Spleen (tissue), 11 donors: ENCODE data around the gene SMPD1. TPM values are rescaled to one million over a fixed set of nuclear protein-coding genes. Genes with fewer than 3 reads are reported as not detected.

Source experiments
- DNase-seq: peaks from one replicate; pipeline ENCODE4 v3.0.0-alpha.2; 2020
- H3K27ac ChIP-seq, 8 donors: fragments of 200-600 bp; sonication (generic) in 7 of 8; 1 replicate in 4 of 8; 2 replicates in 4 of 8; pipeline versions ENCODE4 v1.5.0 to v1.8.0; 2016 to 2021; ENCODE audit warnings: inconsistent platforms in 4 of 8, mild to moderate bottlenecking in 4 of 8, moderate library complexity in 1 of 8
- H3K27me3 ChIP-seq, 7 donors: fragments of 200-600 bp; sonication (generic) in 6 of 7; replicated peaks in 1 of 7; 1 replicate in 4 of 7; 2 replicates in 3 of 7; pipeline versions ENCODE4 v1.5.0 to v1.8.0; 2016 to 2021; ENCODE audit warnings: inconsistent platforms in 3 of 7, mild to moderate bottlenecking in 1 of 7
- H3K36me3 ChIP-seq, 6 donors: fragments of 200-600 bp; sonication (generic) in 5 of 6; 1 replicate in 4 of 6; 2 replicates in 2 of 6; pipeline versions ENCODE4 v1.5.0 to v1.8.0; 2016 to 2021; ENCODE audit warnings: inconsistent platforms in 2 of 6
- H3K4me1 ChIP-seq, 6 donors: fragments of 200-600 bp; sonication (generic) in 5 of 6; 1 replicate in 3 of 6; 2 replicates in 3 of 6; pipeline versions ENCODE4 v1.5.0 to v1.8.0; 2016 to 2021; ENCODE audit warnings: inconsistent platforms in 3 of 6
- H3K4me3 ChIP-seq, 8 donors: fragments of 200-600 bp; sonication (generic) in 7 of 8; 1 replicate in 4 of 8; 2 replicates in 4 of 8; pipeline versions ENCODE4 v1.5.0 to v1.8.0; 2016 to 2021; ENCODE audit warnings: inconsistent platforms in 4 of 8, mild to moderate bottlenecking in 4 of 8, moderate library complexity in 2 of 8
- H3K9me3 ChIP-seq, 8 donors: fragments of 200-600 bp; sonication (generic) in 7 of 8; 1 replicate in 4 of 8; 2 replicates in 4 of 8; pipeline versions ENCODE4 v1.5.0 to v1.8.0; 2016 to 2021; ENCODE audit warnings: inconsistent platforms in 4 of 8
- CTCF ChIP-seq, 11 experiments: fragments of 200-600 bp in 7 of 11; fragments of 450-650 bp in 4 of 11; sonication (generic) in 4 of 11; IDR thresholded peaks in 8 of 11; conservative IDR thresholded peaks in 3 of 11; 1 replicate in 7 of 11; 2 replicates in 4 of 11; pipeline versions ENCODE4 v1.4.0 to v1.8.0; 2016 to 2021; ENCODE audit warnings: antibody characterized with exemption in 11 of 11, inconsistent platforms in 4 of 11, mild to moderate bottlenecking in 1 of 11
- POLR2A ChIP-seq, 3 donors: fragments of 450-650 bp; IDR thresholded peaks; one replicate each; pipeline ENCODE4 v1.5.1; 2017; ENCODE audit warnings: antibody characterized with exemption in 3 of 3, mild to moderate bottlenecking in 1 of 3
- POLR2AphosphoS5 ChIP-seq, 3 donors: sonication (generic); formaldehyde crosslinking; IDR thresholded peaks; one replicate each; pipeline ENCODE4 v1.5.1; 2017; ENCODE audit warnings: antibody characterized with exemption in 3 of 3
- WGBS, 5 donors: extraction: QIAGEN DNeasy Blood & Tissue Kit in 3 of 5; methylation state at CpG; one replicate each; pipeline versions ENCODE4 v1.1.5 to v1.1.7; 2013 to 2018; 5-methylcytosine and 5-hydroxymethylcytosine counted together
- intact Hi-C: fragments of 100-400 bp; cut with DNase I; formaldehyde crosslinking; loops from one replicate; pipeline ENCODE4 v1.15.0; 2023; ENCODE audit warnings: low total_unique reads
- polyA plus RNA-seq, 3 donors: library from polyadenylated mRNA; stranded (reverse); fragments of 200-250 nt; gene quantifications; one replicate each; pipeline ENCODE4 v1.2.1, GENCODE V29; 2013
- total RNA-seq, 7 donors: library from RNA; depleted of rRNA in 3 of 7; stranded (reverse); fragments of >200 nt in 3 of 7; fragmentation: NEBNext Ultra II Directional in 4 of 7; extraction: Animal tissue kit (Norgen Biotek cat#: 25700) in 4 of 7; gene quantifications; one replicate each; pipeline versions ENCODE4 v1.1.0 to v1.2.1, GENCODE V29; 2016 to 2021
- donor health status: healthy with polysubstance abuse.
- donor health status: DM: no; HTN: no; CAD: no; lungs with moderate emphysema.
- donor health status: DM: no; HTN: no; CAD: no.
- donor health status: Bipolar disorder and iron deficiency.
- donor health status: healthy.
- donor health status: DM: no; HTN: no; CAD: no.
- donor health status: DM: yes; HTN: yes; CAD: no.

The SMPD1 gene
- total and polyA plus RNA-seq, 10 donors, result 21.9 to 33.8 (median 27.2) TPM

DNA sequence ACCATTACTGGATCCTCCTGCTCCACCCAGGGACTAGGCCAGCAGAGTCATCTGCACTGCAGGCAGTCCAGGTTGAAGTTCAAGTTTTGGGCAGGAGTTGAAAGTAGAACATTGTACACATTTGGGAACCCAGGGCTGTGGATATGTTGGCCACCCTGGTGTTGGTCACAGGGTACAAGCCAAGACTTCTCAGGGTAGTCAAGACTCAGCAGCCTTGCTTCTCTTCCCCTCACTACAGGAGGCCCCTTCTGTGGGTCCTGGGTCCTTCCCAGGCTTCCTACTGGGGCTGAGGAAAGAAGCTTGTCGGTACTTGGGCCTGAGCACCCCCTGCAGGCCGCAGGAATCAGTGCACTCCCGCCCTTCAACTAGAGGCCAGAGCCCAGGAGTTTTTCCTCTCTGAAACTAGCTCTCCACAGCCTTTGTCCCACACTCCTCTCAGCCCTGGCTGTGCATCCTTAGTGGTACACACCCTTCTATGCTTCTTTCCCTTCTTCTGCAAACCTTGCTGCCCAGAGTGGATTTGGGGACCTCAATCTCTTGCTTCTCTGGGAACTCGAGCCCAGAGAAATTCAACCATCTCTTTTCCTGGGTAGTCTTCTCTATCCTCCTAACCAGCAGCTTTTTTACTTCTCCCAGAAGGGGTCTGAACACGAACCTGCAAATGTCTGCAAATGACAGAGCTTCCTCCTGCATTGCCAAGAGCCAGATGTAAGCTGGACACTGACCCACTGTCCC, 53.2 kb downstream of the SMPD1 start:
- WGBS, 5 donors, result 21 to 30% (median 26%) methylated on average over 5 of the region's 5 CpGs
- peaks cover 0 to 11% (median 3%) of the 10 kb centered on the region in 6 donors for H3K36me3 ChIP-seq
- intact Hi-C loops, result loop anchor here (5.0 to 10.0 kb wide), 2 partner anchors 61 to 66 kb away; no protein-coding TSS in a partner anchor
- peaks cover 0 to 16% (median 2%) of the 10 kb centered on the region in 6 donors for H3K4me1 ChIP-seq
- peak; percentile 82 for DNase-seq
- no peak overlapping the region for H3K27ac ChIP-seq
- no peaks in the 10 kb centered on the region for H3K27me3 ChIP-seq
- H3K9me3 ChIP-seq, result no peaks in the 10 kb centered on the region
- TF ChIP-seq CTCF (IDR thresholded peaks at IDR 0.05 in 8 of 11, conservative IDR thresholded peaks at IDR 0.05 in 3 of 11), result peak; percentile 62 to 92 (median 82)
- no peak for TF ChIP-seq POLR2A (IDR thresholded peaks at IDR 0.05)
- peak in 1 of 3 donors; percentile 9 for TF ChIP-seq POLR2AphosphoS5 (IDR thresholded peaks at IDR 0.05)
- H3K4me3 ChIP-seq, result no peak overlapping the region

Other genes starting within 250 kb of the SMPD1 start
- gene OR52B2, start 220.1 kb upstream of the SMPD1 start, total RNA-seq, result 1 to 10 TPM in 1 of 7 donors, not detected in 6; 1.2 TPM
- not detected for gene OR52B2, start 220.1 kb upstream of the SMPD1 start, polyA plus RNA-seq
- gene OR52W1, start 191.2 kb upstream of the SMPD1 start, total RNA-seq, result not detected
- not detected for gene OR52W1, start 191.2 kb upstream of the SMPD1 start, polyA plus RNA-seq
- gene C11orf42, start 184.9 kb upstream of the SMPD1 start, total RNA-seq, result not detected
- not detected for gene C11orf42, start 184.9 kb upstream of the SMPD1 start, polyA plus RNA-seq
- 10 to 100 TPM; 36.3 to 77.6 (median 41.1) TPM for gene FHIP1B, start 155.8 kb upstream of the SMPD1 start, total RNA-seq
- gene FHIP1B, start 155.8 kb upstream of the SMPD1 start, polyA plus RNA-seq, result 10 to 100 TPM; 14.9 to 41.6 (median 39.1) TPM
- gene CNGA4, start 151.4 kb upstream of the SMPD1 start, total RNA-seq, result under 1 TPM in 5 of 7 donors, not detected in 2; 0.23 to 0.60 (median 0.33) TPM
- under 1 TPM; 0.06 to 0.29 (median 0.09) TPM for gene CNGA4, start 151.4 kb upstream of the SMPD1 start, polyA plus RNA-seq
- not detected for gene CCKBR, start 130.6 kb upstream of the SMPD1 start, total RNA-seq
- gene CCKBR, start 130.6 kb upstream of the SMPD1 start, polyA plus RNA-seq, result not detected
- 10 to 100 TPM; 10.5 to 42.9 (median 31.8) TPM for gene CAVIN3, start 70.0 kb upstream of the SMPD1 start, total RNA-seq
- 10 to 100 TPM; 22.3 to 40.2 (median 35.1) TPM for gene CAVIN3, start 70.0 kb upstream of the SMPD1 start, polyA plus RNA-seq
- gene APBB1, start 28.6 kb downstream of the SMPD1 start, total RNA-seq, result 10 to 100 TPM; 23.5 to 42.4 (median 27.3) TPM
- 10 to 100 TPM; 18.6 to 25.9 (median 22.2) TPM for gene APBB1, start 28.6 kb downstream of the SMPD1 start, polyA plus RNA-seq
- 1 to 10 TPM in 6 of 7 donors, not detected in 1; 1.0 to 3.8 (median 2.8) TPM for gene HPX, start 50.5 kb downstream of the SMPD1 start, total RNA-seq
- gene HPX, start 50.5 kb downstream of the SMPD1 start, polyA plus RNA-seq, result 1 to 10 TPM in 1 of 3 donors, under 1 TPM in 2; 0.65 to 1.4 (median 0.83) TPM
- 10 to 100 TPM; 11.3 to 27.6 (median 19.9) TPM for gene TRIM3, start 83.5 kb downstream of the SMPD1 start, total RNA-seq
- 1 to 10 TPM; 6.3 to 8.1 (median 6.8) TPM for gene TRIM3, start 83.5 kb downstream of the SMPD1 start, polyA plus RNA-seq
- gene ARFIP2, start 90.9 kb downstream of the SMPD1 start, total RNA-seq, result 10 to 100 TPM; 29.8 to 72.7 (median 37.1) TPM
- 10 to 100 TPM; 23.4 to 36.5 (median 35.8) TPM for gene ARFIP2, start 90.9 kb downstream of the SMPD1 start, polyA plus RNA-seq
- gene TIMM10B, start 91.0 kb downstream of the SMPD1 start, total RNA-seq, result 10 to 100 TPM; 32.7 to 71.3 (median 46.9) TPM
- gene TIMM10B, start 91.0 kb downstream of the SMPD1 start, polyA plus RNA-seq, result 10 to 100 TPM; 10.7 to 33.8 (median 19.8) TPM
- gene DNHD1, start 106.8 kb downstream of the SMPD1 start, total RNA-seq, result 10 to 100 TPM; 19.0 to 40.7 (median 27.6) TPM
- 10 to 100 TPM in 2 of 3 donors, 1 to 10 TPM in 1; 6.0 to 17.0 (median 15.1) TPM for gene DNHD1, start 106.8 kb downstream of the SMPD1 start, polyA plus RNA-seq
- 10 to 100 TPM; 17.0 to 26.0 (median 22.7) TPM for gene RRP8, start 213.1 kb downstream of the SMPD1 start, total RNA-seq
- 10 to 100 TPM; 23.7 to 28.4 (median 26.5) TPM for gene RRP8, start 213.1 kb downstream of the SMPD1 start, polyA plus RNA-seq
- gene ILK, start 213.3 kb downstream of the SMPD1 start, total RNA-seq, result 100 to 1,000 TPM; 122 to 194 (median 141) TPM
- 100 to 1,000 TPM in 1 of 3 donors, 10 to 100 TPM in 2; 71.4 to 108 (median 76.5) TPM for gene ILK, start 213.3 kb downstream of the SMPD1 start, polyA plus RNA-seq
- gene TAF10, start 221.7 kb downstream of the SMPD1 start, total RNA-seq, result 100 to 1,000 TPM; 133 to 159 (median 148) TPM
- gene TAF10, start 221.7 kb downstream of the SMPD1 start, polyA plus RNA-seq, result 100 to 1,000 TPM; 103 to 151 (median 140) TPM
- 100 to 1,000 TPM; 159 to 306 (median 232) TPM for gene TPP1, start 228.9 kb downstream of the SMPD1 start, total RNA-seq
- gene TPP1, start 228.9 kb downstream of the SMPD1 start, polyA plus RNA-seq, result 10 to 100 TPM; 54.9 to 61.6 (median 60.6) TPM